ENCODE measurements around the gene DNASE1L1. TPM values are rescaled to one million over a fixed set of nuclear protein-coding genes. Genes with fewer than 3 reads are reported as not detected.

DNASE1L1 gene
- total RNA-seq, 4 donors from 2014 or later, result 15.9 to 156 (median 36.9) TPM

DNA sequence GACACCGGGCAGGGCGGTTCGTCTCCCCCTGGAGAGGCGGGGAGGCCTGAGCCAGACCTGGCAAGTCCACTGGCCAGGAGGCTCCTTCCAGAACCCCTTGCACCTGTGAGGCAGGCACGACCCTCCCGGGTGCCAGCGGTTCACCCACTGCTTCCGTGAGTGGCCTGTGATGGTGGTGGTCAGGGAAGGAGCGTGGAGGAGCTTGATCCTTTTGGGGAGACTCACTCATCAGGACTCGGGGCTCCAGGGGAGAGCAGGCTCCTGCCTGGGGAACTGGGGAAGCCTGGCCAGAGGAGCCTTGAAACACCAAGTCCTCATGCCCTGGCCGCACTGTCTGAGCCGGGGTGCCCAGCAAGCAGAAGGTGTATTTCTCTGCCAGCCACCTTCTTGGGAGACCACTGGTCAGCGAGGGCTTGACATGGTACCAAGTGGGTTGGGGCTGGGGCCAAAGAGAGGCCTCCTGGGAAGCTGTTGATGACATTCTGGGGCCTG lies 35.7 kb upstream of the DNASE1L1 start:
- Histone ChIP-seq H3K27me3 (no peaks in the 10 kb centered on the region), H3K4me3 (peak overlapping the region; percentile 53 to 68 (median 60)), H3K36me3 (no peaks in the 10 kb centered on the region), H3K4me1 (peaks cover 0 to 17% (median 8%) of the 10 kb centered on the region in 4 donors), H3K9me3 (no peaks in the 10 kb centered on the region), H3K27ac (peak overlapping the region; percentile 84 to 89 (median 87))
- intact Hi-C loops (cut with DNase I; ENCODE audit: low total_unique reads) (loop anchor here (5.0 kb wide), 1 partner anchor 1302 kb away; no protein-coding TSS in a partner anchor), in situ Hi-C loops (cut with MboI; ENCODE audit: low pct_ligation_motif_present in 1 of 4, low pct_unique_long_range_greater_than_20kb in 1 of 4, low sequenced_read_pairs in 3 of 4) (no loop called here)
- TF ChIP-seq POLR2A (IDR thresholded peaks at IDR 0.05) (no peak), POLR2AphosphoS5 (IDR thresholded peaks at IDR 0.05) (no peak), EP300 (IDR thresholded peaks at IDR 0.05; ENCODE audit: low read depth) (no peak)
- TF ChIP-seq, protein P1, sequence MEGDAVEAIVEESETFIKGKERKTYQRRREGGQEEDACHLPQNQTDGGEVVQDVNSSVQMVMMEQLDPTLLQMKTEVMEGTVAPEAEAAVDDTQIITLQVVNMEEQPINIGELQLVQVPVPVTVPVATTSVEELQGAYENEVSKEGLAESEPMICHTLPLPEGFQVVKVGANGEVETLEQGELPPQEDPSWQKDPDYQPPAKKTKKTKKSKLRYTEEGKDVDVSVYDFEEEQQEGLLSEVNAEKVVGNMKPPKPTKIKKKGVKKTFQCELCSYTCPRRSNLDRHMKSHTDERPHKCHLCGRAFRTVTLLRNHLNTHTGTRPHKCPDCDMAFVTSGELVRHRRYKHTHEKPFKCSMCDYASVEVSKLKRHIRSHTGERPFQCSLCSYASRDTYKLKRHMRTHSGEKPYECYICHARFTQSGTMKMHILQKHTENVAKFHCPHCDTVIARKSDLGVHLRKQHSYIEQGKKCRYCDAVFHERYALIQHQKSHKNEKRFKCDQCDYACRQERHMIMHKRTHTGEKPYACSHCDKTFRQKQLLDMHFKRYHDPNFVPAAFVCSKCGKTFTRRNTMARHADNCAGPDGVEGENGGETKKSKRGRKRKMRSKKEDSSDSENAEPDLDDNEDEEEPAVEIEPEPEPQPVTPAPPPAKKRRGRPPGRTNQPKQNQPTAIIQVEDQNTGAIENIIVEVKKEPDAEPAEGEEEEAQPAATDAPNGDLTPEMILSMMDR (IDR thresholded peaks at IDR 0.05), result no peak
- DNase-seq, result no peak
- WGBS, 2 donors (ENCODE audit: low coverage in 1 of 2), result 60% methylated on average over 13 of the region's 13 CpGs; no CpG with 5 or more reads in 1 of the 2 donors

DNA sequence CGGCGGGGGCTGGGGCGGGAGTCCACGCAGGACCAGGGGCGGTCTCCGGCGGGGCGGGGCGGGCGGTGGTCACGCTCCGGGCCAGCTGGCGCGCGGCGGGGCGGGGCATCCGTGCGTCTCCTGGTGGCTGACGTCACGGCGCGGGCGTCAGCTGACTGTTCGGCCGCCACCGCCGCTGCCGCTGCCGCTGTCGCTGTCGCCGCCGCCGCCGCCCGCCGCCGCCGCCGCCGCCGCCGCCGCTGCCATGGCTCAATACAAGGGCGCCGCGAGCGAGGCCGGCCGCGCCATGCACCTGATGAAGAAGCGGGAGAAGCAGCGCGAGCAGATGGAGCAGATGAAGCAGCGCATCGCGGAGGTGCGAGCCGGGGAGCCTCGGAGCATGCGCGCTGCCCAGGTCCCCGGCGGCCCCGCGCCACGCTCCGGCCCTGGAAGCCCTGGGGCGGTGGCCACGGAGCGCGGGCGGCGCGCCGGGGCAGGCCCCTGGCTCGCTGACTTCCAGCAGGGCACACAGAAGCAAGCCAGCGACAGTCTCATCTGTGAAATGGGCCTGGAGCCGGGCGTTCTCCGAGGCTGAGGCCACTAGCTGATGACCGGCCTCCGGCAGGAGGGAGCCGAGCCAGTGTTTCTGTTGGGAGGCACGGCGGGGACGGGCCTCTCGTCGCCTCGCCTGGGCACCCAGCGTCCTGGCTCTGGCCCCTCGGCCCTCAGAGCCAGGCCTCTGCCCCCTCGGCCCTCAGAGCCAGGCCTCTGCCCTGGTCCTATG lies 35.1 kb upstream of the DNASE1L1 start, which contains the start of gene FAM50A:
TSS of gene FAM50A (plus strand) at position 150 of the 763 bp plus-strand sequence. CDS start at position 245, 95 bp downstream.
- peak; percentile 86 for DNase-seq
- Histone ChIP-seq H3K9me3 (no peaks in the 10 kb centered on the region), H3K27ac (peak within 1 kb of the TSS; percentile 84 to 89 (median 87)), H3K4me3 (peak within 1 kb of the TSS; percentile 53 to 68 (median 60)), H3K4me1 (peaks cover 0 to 17% (median 8%) of the 10 kb centered on the region in 4 donors), H3K36me3 (no peaks in the 10 kb centered on the region), H3K27me3 (no peaks in the 10 kb centered on the region)
- TF ChIP-seq POLR2AphosphoS5 (IDR thresholded peaks at IDR 0.05), result peak in 1 of 3 donors; percentile 24
- TF ChIP-seq, protein P1 (IDR thresholded peaks at IDR 0.05), result peak in 1 of 5 experiments; percentile 18
- no peak for TF ChIP-seq POLR2A (IDR thresholded peaks at IDR 0.05)
- 55% methylated on average over 28 of the region's 94 CpGs; no CpG with 5 or more reads in 1 of the 2 donors for WGBS, 2 donors (ENCODE audit: low coverage in 1 of 2)
- in situ Hi-C loops (cut with MboI; ENCODE audit: low pct_ligation_motif_present in 1 of 4, low pct_unique_long_range_greater_than_20kb in 1 of 4, low sequenced_read_pairs in 3 of 4) (no loop called here), intact Hi-C loops (cut with DNase I; ENCODE audit: low total_unique reads) (loop anchor here (5.0 kb wide), 1 partner anchor 1303 kb away; no protein-coding TSS in a partner anchor)

DNA sequence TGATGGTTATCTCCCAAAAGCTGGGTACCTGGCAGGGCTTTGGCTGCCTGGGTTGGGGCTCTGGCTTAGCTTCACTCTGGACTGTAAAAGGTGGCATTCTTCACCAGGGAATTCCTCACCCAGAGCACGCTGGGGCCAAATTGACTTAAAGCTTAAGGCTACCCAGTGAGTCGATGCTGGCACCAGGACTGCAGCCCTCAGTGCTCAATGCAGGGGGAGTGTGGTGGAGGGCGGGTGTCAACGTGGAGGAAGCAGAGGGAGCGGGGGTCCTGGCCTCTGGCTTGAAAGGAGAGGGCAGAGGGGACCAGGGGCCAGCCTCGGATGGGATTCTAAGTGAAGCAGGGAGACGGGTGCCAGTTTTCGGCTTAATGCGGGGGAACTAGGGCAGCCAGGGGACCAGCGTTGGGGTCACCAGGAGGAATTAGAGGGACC lies 34.4 kb upstream of the DNASE1L1 start:
- no peak for DNase-seq
- intact Hi-C loops (cut with DNase I; ENCODE audit: low total_unique reads), result loop anchor here (5.0 kb wide), 1 partner anchor 1304 kb away; no protein-coding TSS in a partner anchor
- peak overlapping the region in 3 of 4 donors; percentile 53 to 68 (median 65) for H3K4me3 ChIP-seq
- H3K27ac ChIP-seq, result peak overlapping the region; percentile 84 to 89 (median 86)
- TF ChIP-seq POLR2AphosphoS5 (IDR thresholded peaks at IDR 0.05) (no peak), EP300 (IDR thresholded peaks at IDR 0.05; ENCODE audit: low read depth) (no peak), POLR2A (IDR thresholded peaks at IDR 0.05) (no peak)
- TF ChIP-seq, protein P1 (IDR thresholded peaks at IDR 0.05), result no peak
- H3K36me3 ChIP-seq, result no peaks in the 10 kb centered on the region
- in situ Hi-C loops (cut with MboI; ENCODE audit: low pct_ligation_motif_present in 1 of 4, low pct_unique_long_range_greater_than_20kb in 1 of 4, low sequenced_read_pairs in 3 of 4), result no loop called here
- no peaks in the 10 kb centered on the region for H3K27me3 ChIP-seq
- H3K9me3 ChIP-seq, result no peaks in the 10 kb centered on the region
- peaks cover 2 to 21% (median 8%) of the 10 kb centered on the region in 4 donors for H3K4me1 ChIP-seq
- WGBS, 2 donors (ENCODE audit: low coverage in 1 of 2), result 51% methylated on average over 10 of the region's 10 CpGs; no CpG with 5 or more reads in 1 of the 2 donors

All from transverse colon (tissue), 4 donors.